Occipital lobe (tissue), 2 donors: ENCODE results near the gene NSMCE3. TPM values are rescaled to one million over a fixed set of nuclear protein-coding genes. Genes with fewer than 3 reads are reported as not detected.
"Not testable (repeated sequence)": the region's sequence is repeated elsewhere in the genome, so short reads cannot be mapped to it uniquely, and the experiment has no call there.

ENCODE experiments used
- DNase-seq: peaks from one replicate; lab custom pipeline; 2025; lab: John Stamatoyannopoulos, UW
- total RNA-seq: library from RNA; depleted of rRNA; stranded (reverse); fragments of >200 nt; gene quantifications from one replicate; pipeline ENCODE4 v1.2.3, GENCODE V29; 2014

The NSMCE3 gene
- total RNA-seq, 1 donor from 2014 or later = 12.8 TPM

DNA sequence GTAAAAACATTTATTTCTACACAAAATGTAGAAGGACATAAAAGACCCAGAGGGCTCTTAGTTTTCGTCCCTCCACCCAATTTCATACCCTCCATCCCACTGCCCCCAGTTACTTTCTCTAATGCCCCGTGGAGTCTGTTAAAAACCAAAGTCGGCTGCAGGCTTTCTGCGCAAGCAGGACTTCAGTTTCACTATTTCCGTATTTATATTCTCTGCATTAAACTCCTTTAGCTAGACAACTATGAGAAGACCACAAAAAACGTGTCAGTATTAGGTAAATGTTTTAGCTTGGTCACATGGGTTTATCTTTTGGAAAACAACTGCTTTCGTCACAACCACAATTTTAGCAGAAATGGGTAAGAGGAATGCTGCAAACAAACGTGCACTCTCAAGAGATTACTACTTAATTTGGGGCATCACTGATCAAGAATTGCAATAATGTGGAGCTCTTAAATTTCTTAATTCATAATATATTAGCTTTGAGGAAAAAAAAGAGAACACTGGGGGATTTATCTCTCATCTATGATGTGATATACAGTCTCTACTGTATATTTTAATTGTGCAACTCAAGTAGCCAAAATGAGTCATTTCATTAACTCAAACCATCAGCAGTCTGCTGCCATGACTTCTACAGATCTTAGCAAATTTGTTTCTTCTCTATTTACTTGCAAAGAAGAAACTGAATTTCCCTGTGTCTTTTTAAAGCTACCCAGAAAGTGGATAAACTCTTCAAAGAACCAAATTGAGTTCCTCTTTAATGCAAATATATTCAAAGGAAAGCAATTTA is 740 bp upstream of the NSMCE3 start:
- no peak for DNase-seq

DNA sequence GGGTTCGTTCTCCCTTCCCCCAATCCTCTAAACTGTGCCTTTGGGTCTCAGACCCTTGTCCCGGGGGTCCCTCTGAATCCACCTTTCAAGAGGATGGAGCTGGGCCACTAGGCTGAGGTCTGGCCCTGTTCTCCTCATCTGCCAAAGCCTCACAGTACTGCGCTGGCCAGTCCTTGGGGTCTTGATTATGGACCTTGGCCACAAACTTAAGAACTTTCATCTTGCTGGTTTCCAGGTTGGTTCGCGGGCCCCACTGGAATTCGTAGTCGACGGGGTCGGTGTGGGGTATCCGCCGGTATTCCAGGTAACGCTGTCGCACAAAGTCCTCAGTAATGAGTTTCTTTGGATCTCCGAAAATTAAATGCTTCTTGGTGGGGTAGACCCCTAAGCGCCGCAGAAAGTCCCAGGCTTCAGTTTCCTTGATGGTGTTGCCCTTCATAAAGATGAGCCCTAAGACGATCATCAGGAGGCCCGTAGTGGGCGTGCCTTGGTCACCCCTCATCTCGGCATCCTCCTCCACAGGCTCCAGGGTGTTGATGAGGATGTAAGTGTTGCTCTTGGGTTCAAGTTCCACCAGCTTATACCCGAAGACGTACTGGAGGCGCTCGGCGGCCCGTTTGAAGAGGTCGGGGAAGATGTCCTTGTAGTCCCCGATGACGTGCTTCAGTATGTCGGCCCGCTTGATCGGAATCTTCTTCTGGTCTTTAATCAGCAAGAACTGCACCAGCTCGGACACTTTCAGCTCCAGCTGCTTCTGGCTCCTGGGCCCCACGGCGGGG is 727 bp downstream of the NSMCE3 start:
- DNase-seq = no peak

- no peak for DNase-seq
Observed at GRCh38 chr15:29266052-29266582, 3.5 kb downstream of the NSMCE3 start.

- DNase-seq = no peak
Observed at GRCh38 chr15:29263289-29263688, 6.3 kb downstream of the NSMCE3 start.

DNA sequence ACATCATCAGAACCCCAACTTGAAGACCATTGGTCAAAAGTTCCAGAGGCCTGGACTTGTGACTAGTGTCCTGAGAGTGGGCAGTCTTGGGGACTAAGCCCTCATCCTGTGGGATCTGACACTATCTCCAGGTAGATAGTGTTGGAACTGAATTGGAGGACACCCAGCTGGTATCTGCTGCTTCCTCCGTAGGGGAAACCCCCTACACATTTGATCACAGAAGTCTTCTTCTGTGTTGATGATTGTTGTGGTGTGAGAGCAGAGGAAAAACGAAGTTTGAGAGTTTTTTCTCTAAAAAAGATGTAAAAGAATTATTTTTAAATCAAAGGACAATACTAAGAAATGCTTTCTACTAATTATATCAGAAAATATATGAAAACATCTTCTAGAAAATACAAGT is 6.9 kb downstream of the NSMCE3 start:
- DNase-seq = no peak

GRCh38 chr15:29260896-29261295 is 8.7 kb downstream of the NSMCE3 start:
- no peak for DNase-seq

DNA sequence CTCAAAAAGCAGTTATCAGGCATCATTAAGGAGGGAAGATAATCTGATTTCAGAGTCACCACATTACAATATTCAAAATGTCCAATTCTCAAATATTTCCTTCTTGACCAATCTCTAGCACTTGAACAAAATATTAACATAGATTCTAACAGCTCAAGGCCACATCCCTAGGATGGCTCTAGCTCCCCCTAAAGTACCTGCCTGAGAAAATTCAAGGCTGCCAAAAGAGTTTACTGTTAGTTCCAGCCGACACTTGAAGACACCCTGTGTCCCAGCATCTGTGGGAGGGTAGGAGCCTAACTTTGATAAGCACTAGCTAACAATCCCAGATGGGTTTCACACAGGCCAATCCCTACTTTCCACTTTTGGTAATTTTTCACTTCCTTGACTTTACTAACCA is 10.4 kb downstream of the NSMCE3 start:
- no peak for DNase-seq

DNA sequence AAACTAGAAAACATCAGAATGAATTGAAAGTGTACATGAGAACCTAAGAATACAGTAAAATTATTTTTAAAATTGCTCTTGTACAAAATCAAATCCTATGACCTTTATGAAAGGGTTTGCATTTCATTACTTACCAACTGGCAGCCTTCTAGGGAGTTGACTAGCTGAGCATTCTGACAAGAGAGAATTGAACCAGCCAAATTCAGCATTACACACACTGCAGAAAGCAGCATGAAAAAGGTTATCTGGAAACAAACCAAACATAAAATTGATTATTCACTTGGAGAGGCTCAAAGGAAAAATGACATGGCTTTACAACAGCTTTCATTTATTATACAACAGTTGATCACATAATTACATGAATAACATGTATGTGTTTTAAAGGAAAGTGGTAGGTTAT is 17.4 kb downstream of the NSMCE3 start:
- no peak for DNase-seq

GRCh38 chr15:29244544-29244943 is 25.1 kb downstream of the NSMCE3 start:
- DNase-seq = no peak

GRCh38 chr15:29244123-29244522 is 25.5 kb downstream of the NSMCE3 start:
- no peak for DNase-seq

DNA sequence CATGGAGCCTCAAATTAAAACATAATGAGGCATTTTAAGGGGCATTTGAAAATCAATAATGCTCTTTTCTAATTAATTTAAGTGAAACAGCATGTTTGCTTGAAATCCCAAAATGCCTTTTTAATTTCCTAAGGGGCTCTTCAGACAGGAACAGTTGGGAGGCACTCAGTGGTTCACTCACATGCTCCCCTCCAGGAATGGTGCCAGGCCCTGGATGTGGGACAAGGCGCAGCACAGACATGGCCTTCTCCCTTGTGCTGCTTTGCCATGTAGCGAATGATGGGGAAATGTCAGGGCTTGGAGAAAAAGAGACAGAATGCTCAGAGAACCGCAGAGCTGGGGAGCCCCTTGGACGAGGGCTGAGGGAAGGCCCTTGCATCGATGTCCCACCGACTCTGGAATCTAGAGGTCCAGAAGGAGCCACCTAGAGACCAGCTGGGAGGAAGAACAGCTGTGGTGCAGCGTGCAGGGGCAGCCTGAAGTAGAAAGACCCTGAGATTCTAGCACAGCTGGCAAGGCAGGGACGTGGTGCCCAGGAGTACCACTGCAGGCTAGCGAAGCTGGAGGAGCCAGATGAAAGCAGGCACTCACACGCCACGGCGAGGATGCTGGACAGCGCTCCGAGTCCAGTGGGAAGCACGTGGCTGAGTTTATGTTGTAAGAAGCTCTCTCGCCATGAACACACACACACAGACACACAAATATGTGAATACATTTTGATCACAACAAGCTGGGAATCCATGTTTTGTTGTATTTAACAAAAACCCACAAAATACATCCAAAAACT is 27.0 kb downstream of the NSMCE3 start:
- no peak for DNase-seq

GRCh38 chr15:29241207-29241606 is 28.4 kb downstream of the NSMCE3 start:
- DNase-seq = no peak

DNA sequence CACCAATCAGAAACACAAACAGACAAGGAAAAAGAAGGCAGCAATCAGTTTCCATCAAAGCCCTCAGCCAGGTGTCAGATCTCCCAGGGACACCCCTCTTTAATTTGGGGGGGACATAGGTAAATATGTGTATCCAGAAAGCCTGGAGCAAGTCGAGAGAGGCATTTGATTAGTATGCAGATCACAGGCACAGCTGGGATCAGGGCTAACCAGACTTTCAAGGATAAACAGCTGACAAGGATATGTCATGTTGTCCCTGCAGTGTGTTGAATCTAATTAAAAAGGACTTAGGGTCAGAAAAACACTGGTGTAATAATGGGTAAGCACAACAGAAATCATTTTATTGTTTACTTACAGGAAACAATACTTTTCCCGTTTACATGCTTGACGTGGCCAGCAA is 30.2 kb downstream of the NSMCE3 start:
- no peak for DNase-seq

DNA sequence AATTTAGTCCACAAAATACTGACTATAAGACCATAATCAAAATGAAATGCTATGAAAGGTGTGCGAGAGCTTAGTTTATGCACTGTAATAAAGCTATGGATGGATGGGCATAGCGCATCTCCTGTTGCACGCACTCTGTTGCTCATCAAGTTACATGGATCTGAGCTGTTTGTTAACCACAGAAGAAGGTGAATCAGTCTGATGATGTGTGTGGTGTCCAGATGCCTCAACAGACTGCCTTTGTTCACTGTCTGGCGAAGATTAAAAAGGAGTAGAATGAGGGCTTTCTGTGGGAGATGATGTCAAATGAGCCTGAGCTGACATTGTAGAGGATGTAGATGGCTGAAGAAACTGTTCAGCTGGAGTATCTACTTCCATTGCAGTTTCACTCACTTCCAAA is 36.1 kb downstream of the NSMCE3 start:
- no peak for DNase-seq

DNA sequence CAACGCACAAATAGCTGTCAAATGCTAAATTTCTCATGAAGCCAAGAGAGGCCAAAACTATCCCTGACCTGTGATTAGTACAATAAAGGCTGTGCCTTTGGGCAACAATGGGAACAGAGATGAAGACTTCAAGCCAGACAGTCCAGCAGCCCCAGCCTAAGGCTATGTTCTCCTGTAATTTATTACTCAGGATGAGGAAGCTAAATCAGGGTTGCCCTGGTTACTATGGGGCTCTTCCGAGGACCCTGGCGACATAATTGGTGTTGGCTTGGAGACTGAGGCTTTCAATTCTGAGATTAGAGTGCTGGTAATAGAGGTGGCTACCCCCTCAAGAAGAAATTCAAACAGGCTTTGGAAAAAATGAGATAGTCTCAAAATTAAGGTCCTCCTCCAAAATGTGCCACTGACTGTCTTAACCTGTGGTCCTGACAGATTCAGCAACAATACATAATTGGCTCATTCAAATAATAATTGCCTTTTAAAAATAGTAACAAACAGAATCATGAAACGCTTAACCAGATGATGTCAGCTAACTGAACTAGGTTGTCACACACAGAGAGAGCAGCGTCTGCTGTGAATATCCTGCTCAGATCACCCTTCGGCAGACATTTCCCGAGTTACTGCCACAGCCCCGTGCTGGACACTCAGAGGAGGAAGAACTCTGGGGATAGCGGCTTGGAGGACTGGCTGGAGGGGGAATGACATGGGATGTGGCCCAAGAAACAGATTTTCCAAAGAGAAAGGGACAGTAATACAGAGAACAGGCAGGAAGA is 43.0 kb downstream of the NSMCE3 start:
- no peak for DNase-seq

- DNase-seq = no peak
Observed at GRCh38 chr15:29225534-29226234, 43.9 kb downstream of the NSMCE3 start.

DNA sequence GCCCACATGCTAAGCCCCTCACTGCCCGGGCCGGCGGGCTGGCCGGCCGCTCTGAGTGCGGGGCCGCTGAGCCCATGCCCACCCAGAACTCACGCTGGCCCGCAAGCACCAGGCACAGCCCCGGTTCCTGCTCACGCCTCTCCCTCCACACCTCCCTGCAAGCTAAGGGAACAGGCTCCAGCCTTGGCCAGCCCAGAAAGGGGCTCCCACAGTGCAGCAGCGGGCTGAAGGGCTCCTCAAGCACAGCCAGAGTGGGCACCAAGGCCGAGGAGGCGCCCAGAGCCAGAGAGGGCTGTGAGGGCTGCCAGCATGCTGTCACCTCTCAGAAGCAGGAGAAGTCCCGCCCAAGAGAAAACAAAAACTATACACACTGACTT is 44.6 kb downstream of the NSMCE3 start:
- not testable (repeated sequence) for DNase-seq

DNA sequence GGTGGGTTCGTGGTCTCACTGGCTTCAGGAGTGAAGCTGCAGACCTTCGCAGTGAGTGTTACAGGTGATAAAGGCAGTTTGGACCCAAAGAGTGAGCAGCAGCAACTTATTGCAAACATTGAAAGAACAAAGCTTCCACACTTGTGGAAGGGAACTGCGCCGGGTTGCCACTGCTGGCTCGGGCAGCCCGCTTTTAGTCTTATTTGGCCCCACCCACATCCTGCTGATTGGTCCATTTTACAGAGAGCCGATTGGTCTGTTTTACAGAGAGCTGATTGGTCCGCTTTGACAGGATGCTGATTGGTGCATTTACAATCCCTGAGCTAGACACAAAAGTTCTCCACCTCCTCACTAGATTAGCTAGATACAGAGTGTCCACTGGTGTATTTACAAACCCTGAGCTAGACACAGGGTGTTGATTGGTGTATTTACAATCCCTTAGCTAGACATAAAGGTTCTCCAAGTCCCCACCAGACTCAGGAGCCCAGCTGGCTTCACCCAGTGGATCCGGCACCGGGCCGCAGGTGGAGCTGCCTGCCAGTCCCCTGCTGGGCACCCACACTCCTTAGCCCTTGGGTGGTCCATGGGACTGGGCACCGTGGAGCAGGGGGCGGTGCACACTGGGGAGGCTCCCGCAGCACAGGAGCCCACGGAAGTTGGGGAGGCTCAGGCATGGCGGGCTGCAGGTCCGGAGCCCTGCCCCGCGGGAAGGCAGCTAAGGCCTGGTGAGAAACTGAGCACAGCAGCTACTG is 45.2 kb downstream of the NSMCE3 start:
- DNase-seq = not testable (repeated sequence)

DNA sequence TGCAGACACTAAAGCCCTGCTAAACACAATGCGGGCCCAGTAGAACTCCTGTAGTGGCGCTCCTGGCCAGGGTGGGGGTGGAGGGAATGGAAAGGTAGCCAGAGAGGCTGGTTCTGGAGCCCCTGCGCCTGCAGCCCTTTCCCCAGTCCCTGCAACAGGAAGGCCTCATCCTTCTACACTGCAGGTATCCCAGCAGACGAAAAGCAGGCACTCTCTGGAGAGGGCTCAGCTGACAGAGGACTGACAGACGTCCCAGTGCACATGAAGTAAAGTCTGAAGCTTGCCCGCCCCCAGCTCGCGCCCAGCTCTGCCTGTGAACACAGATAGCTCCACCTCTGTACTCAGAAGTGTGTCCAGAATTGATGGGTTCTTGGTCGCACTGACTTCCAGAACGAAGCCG is 46.0 kb downstream of the NSMCE3 start:
- DNase-seq = no peak
